Mesendoderm (in vitro differentiated cells): ENCODE measurements around the gene ARHGEF37.
A peak's percentile ranks its signal among the peaks of the same experiment; 100 is the strongest.
"Not testable (repeated sequence)": the region's sequence is repeated elsewhere in the genome, so short reads cannot be mapped to it uniquely, and the experiment has no call there.

Experiments
- DNase-seq: peaks from one replicate; pipeline ENCODE4 v3.0.0; 2013
- H2AK5ac ChIP-seq: 2 replicates; pipeline ENCODE4 v1.6.1; 2013; ENCODE audit warnings: low read length, inconsistent platforms
- H2BK120ac ChIP-seq: 2 replicates; pipeline ENCODE4 v1.6.1; 2013; ENCODE audit warnings: low read depth, mild to moderate bottlenecking, low read length, moderate library complexity, mixed read lengths
- H2BK15ac ChIP-seq: replicated peaks from 2 replicates; pipeline ENCODE4 v1.6.1; 2013; ENCODE audit warnings: low read depth, mild to moderate bottlenecking, moderate library complexity
- H2BK5ac ChIP-seq: 2 replicates; pipeline ENCODE4 v1.6.1; 2013; ENCODE audit warnings: low read length, inconsistent platforms
- H3K18ac ChIP-seq: 2 replicates; pipeline ENCODE4 v1.6.1; 2013; ENCODE audit warnings: mild to moderate bottlenecking, low read length, mixed read lengths
- H3K23ac ChIP-seq: one replicate; pipeline ENCODE4 v1.6.1; 2013; ENCODE audit warnings: low read length
- H3K27ac ChIP-seq: 2 replicates; pipeline ENCODE4 v1.5.1; 2013; ENCODE audit warnings: low read depth, mild to moderate bottlenecking, inconsistent platforms, low read length, moderate library complexity
- H3K27me3 ChIP-seq: 2 replicates; pipeline ENCODE4 v1.6.1; 2013; ENCODE audit warnings: low read length, control low read depth, mild to moderate bottlenecking, inconsistent platforms; ENCODE audit not compliant: insufficient read depth, poor library complexity
- H3K36me3 ChIP-seq: 2 replicates; pipeline ENCODE4 v1.6.1; 2013; ENCODE audit warnings: low read length, inconsistent platforms; ENCODE audit not compliant: control insufficient read depth, insufficient read depth
- H3K4ac ChIP-seq: one replicate; pipeline ENCODE4 v1.6.1; 2013; ENCODE audit warnings: low read depth, mild to moderate bottlenecking, low read length, moderate library complexity
- H3K4me1 ChIP-seq: 2 replicates; pipeline ENCODE4 v1.6.1; 2013; ENCODE audit warnings: low read depth, low read length, inconsistent platforms; ENCODE audit not compliant: control insufficient read depth
- H3K4me2 ChIP-seq: 2 replicates; pipeline ENCODE4 v1.6.1; 2013; ENCODE audit warnings: low read length
- H3K4me3 ChIP-seq: 2 replicates; pipeline ENCODE4 v1.5.1; 2013; ENCODE audit warnings: mild to moderate bottlenecking, low read length
- H3K56ac ChIP-seq: one replicate; pipeline ENCODE4 v1.6.1; 2013; ENCODE audit warnings: low read length
- H3K79me1 ChIP-seq: 2 replicates; pipeline ENCODE4 v1.6.1; 2013; ENCODE audit warnings: low read length, inconsistent platforms
- H3K79me2 ChIP-seq: 2 replicates; pipeline ENCODE4 v1.6.1; 2013; ENCODE audit warnings: mild to moderate bottlenecking, low read length; ENCODE audit not compliant: control insufficient read depth, insufficient read depth
- H3K9ac ChIP-seq: 2 replicates; pipeline ENCODE4 v1.6.1; 2013; ENCODE audit warnings: low read length, inconsistent platforms
- H4K5ac ChIP-seq: one replicate; pipeline ENCODE4 v1.6.1; 2013; ENCODE audit warnings: low read length
- H4K8ac ChIP-seq: one replicate; pipeline ENCODE4 v1.6.1; 2013; ENCODE audit warnings: low read depth, mild to moderate bottlenecking, control low read depth, low read length, moderate library complexity
- WGBS: extraction: QIAGEN DNeasy Blood & Tissue Kit; methylation state at CpG from one replicate; pipeline ENCODE4 v1.1.7; 2013; ENCODE audit warnings: low lambda C conversion rate, missing lambda C conversion rate; ENCODE audit not compliant: insufficient coverage; ENCODE audit errors: extremely low coverage; 5-methylcytosine and 5-hydroxymethylcytosine counted together

ARHGEF37 gene

DNA sequence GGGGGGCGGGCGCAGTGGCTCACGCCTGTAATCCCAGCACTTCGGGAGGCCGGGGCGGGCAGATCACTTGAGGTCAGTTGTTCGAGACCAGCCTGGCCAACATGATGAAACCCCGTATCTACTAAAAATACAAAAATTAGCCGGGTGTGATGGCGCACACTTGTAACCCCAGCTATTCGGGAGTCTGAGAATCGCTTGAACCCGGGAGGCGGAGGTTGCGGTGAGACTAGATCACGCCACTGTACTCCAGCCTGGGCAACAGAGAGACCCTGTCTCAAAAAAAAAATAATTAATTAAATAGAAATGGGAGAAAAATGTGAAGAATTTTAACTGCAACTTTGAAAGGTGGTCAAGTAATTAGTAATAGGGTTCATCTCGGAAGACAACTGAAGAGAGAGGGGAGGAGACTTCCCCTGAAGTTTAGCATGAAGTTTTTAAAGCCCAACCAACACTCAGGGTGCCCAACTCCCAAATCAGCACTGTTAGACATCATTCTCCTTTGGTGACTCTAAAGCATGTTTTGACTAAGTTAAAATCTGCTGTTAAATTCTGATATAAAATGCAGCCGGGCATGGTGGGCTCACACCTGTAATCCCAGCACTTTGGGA, 28.6 kb upstream of the ARHGEF37 start:
- Histone ChIP-seq H3K9ac (no peak overlapping the region), H3K36me3 (no peaks in the 10 kb centered on the region), H2AK5ac (no peak overlapping the region), H3K4me2 (no peak overlapping the region), H4K8ac (no peak overlapping the region), H3K18ac (no peak overlapping the region), H3K23ac (no peak overlapping the region), H3K27me3 (no peaks in the 10 kb centered on the region), H2BK5ac (no peak overlapping the region), H3K79me1 (no peaks in the 10 kb centered on the region), H4K5ac (no peak overlapping the region), H3K4me1 (no peaks in the 10 kb centered on the region), H2BK15ac (no peak overlapping the region), H3K4me3 (no peak overlapping the region), H3K79me2 (peaks cover 35% of the 10 kb centered on the region), H2BK120ac (no peak overlapping the region), H3K56ac (peak overlapping the region; percentile 15), H3K27ac (no peak overlapping the region), H3K4ac (no peak overlapping the region)
- peak; percentile 57 for DNase-seq
- WGBS: no CpG with 5 or more reads among the region's 18 CpGs

DNA sequence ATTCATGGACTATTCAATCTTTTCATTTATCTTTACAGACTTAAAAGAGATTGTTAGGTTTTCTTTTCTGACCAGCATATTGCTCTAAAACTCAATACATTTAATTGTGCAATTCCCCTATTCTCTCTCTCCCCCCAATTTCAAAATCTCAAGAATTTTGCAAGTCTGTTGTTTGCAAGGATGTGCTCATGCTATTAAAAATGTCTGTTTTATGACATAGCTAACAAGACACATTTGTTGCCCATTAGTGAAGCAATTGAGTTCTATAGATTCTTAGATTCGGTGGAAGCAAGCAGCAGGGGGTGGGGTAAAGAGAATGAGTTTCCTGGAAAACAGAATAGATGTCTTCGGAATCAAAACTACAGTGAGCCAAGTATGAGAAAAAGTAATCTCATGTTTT, 21.6 kb upstream of the ARHGEF37 start:
- H3K4me1 ChIP-seq: peaks cover 2% of the 10 kb centered on the region
- no peak overlapping the region for H3K4me3 ChIP-seq
- no peak overlapping the region for H3K18ac ChIP-seq
- H3K4ac ChIP-seq: no peak overlapping the region
- no peak overlapping the region for H2BK15ac ChIP-seq
- H3K56ac ChIP-seq: no peak overlapping the region
- no peak for DNase-seq
- H3K27ac ChIP-seq: no peak overlapping the region
- no peaks in the 10 kb centered on the region for H3K27me3 ChIP-seq
- H3K36me3 ChIP-seq: no peaks in the 10 kb centered on the region
- no peak overlapping the region for H4K5ac ChIP-seq
- H2BK120ac ChIP-seq: no peak overlapping the region
- H4K8ac ChIP-seq: no peak overlapping the region
- H3K23ac ChIP-seq: no peak overlapping the region
- no peak overlapping the region for H3K9ac ChIP-seq
- H3K4me2 ChIP-seq: no peak overlapping the region
- H2AK5ac ChIP-seq: no peak overlapping the region
- H3K79me1 ChIP-seq: no peaks in the 10 kb centered on the region
- no peaks in the 10 kb centered on the region for H3K79me2 ChIP-seq
- H2BK5ac ChIP-seq: no peak overlapping the region
- WGBS: no CpG with 5 or more reads among the region's 2 CpGs

DNA sequence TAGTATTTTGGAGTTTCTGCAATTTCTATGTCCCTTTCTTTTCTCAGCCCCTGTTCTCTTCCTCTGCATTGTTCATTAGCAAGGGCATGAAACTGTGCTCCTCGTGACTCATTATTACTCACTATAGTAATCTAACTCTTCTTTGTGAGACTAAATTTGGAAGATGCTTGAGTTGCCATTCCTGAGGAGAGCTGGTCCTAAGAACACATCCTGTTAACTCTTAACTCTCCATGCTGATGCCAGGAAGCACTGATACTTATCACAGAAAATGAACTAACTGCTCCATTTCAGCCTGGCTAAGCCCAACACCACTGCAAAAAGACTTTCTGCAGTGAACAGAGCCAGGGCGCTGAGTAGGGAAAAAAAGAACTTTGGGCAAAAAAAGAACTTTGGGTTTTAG, 19.4 kb upstream of the ARHGEF37 start:
- Histone ChIP-seq H2BK5ac (peak overlapping the region; percentile 16), H3K23ac (no peak overlapping the region), H3K4me1 (peaks cover 2% of the 10 kb centered on the region), H3K4me3 (no peak overlapping the region), H3K79me2 (no peaks in the 10 kb centered on the region), H3K36me3 (no peaks in the 10 kb centered on the region), H3K79me1 (no peaks in the 10 kb centered on the region), H3K56ac (peak overlapping the region; percentile 9), H2AK5ac (no peak overlapping the region), H3K4me2 (no peak overlapping the region), H2BK120ac (peak overlapping the region; percentile 12), H3K27ac (peak overlapping the region; percentile 86), H4K8ac (no peak overlapping the region), H3K9ac (peak overlapping the region; percentile 2), H4K5ac (no peak overlapping the region), H3K27me3 (no peaks in the 10 kb centered on the region), H3K18ac (peak overlapping the region; percentile 90), H3K4ac (no peak overlapping the region), H2BK15ac (no peak overlapping the region)
- DNase-seq: peak; percentile 94
- no CpG with 5 or more reads among the region's 2 CpGs for WGBS

DNA sequence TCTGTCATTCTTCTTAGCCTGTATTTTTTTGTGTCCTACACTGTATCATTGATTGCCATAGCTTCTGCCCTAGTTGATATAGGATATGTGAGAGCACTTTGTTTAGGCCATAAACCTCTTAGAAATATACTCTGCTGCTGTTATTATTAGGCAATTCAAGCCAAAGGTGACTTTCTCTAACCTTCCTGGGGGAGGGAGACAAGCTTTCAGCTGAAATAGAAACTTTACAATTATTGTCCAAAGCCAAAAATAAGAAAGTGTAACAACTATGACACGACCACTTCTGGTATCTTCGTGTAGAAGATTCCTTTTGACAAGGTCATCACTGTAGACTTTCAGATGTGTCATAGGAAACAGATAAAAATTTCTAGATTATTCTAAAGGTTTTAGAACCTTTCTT, 17.8 kb upstream of the ARHGEF37 start:
- Histone ChIP-seq H3K9ac (no peak overlapping the region), H3K4me2 (no peak overlapping the region), H3K36me3 (no peaks in the 10 kb centered on the region), H3K27ac (peak overlapping the region; percentile 13), H3K27me3 (no peaks in the 10 kb centered on the region), H3K23ac (no peak overlapping the region), H3K4me3 (no peak overlapping the region), H3K4me1 (peaks cover 2% of the 10 kb centered on the region), H3K56ac (peak overlapping the region; percentile 70), H2BK120ac (no peak overlapping the region), H3K18ac (no peak overlapping the region), H4K5ac (no peak overlapping the region), H4K8ac (no peak overlapping the region), H3K4ac (no peak overlapping the region), H2BK5ac (no peak overlapping the region), H2BK15ac (peak overlapping the region; percentile 76), H3K79me2 (no peaks in the 10 kb centered on the region), H3K79me1 (no peaks in the 10 kb centered on the region), H2AK5ac (no peak overlapping the region)
- DNase-seq: no peak
- WGBS: no CpG with 5 or more reads among the region's 2 CpGs

DNA sequence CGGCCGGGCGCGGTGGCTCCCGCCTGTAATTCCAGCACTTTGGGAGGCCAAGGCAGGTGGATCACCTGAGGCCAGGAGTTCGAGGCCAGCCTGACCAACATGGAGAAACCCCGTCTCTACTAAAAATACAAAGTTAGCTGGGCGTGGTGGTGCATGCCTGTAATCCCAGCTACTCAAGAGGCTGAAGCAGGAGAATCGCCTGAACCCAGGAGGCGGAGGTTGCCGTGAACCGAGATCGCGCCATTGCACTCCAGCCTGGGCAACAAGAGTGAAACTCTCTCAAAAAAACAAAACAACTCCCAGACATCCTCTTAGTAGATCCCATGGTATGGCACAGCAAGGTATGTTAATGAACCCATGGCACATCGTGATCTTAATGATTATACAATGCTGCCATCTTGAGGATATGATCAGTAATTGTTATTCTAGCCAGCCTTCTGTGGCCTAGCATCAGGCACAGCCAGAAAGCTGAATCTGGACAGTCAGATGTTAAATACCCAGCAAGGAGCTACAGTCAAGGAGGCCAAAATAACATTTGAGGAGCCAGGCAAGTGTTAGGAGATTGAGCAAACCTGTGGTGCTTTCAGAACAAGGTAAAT, 16.7 kb upstream of the ARHGEF37 start:
- H3K79me2 ChIP-seq, H3K9ac ChIP-seq, H2AK5ac ChIP-seq, H3K36me3 ChIP-seq, H3K4me3 ChIP-seq, H3K4me2 ChIP-seq, H3K79me1 ChIP-seq, H3K27me3 ChIP-seq, H3K4ac ChIP-seq, H2BK120ac ChIP-seq, H4K8ac ChIP-seq, H3K27ac ChIP-seq, H3K23ac ChIP-seq, H3K18ac ChIP-seq, H2BK5ac ChIP-seq, H2BK15ac ChIP-seq, H3K56ac ChIP-seq, H4K5ac ChIP-seq, H3K4me1 ChIP-seq: not testable (repeated sequence)
- no CpG with 5 or more reads among the region's 15 CpGs for WGBS
- peak; percentile 92 for DNase-seq

DNA sequence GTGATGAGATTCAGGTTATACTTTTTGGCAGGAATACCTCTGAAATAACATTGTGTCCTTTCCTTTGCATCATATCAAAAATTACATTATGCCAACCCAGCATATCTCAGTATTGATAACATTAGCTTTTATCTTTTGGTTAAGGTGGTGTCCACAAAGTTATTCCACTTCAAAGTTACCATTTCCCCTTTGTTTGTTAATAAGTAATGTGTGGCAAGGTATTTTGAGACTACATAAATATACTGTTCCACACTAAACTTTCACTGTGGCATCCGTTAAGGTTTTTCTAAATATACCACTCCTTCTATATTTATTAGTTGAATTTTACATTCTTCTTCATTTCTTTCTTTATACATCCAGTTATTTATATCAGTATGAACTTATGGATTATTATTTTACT, 14.1 kb upstream of the ARHGEF37 start:
- no peaks in the 10 kb centered on the region for H3K27me3 ChIP-seq
- no peaks in the 10 kb centered on the region for H3K36me3 ChIP-seq
- no peak overlapping the region for H4K8ac ChIP-seq
- H3K56ac ChIP-seq: no peak overlapping the region
- H3K27ac ChIP-seq: no peak overlapping the region
- H2BK5ac ChIP-seq: no peak overlapping the region
- no peaks in the 10 kb centered on the region for H3K79me2 ChIP-seq
- H3K4me2 ChIP-seq: no peak overlapping the region
- H3K79me1 ChIP-seq: no peaks in the 10 kb centered on the region
- H2AK5ac ChIP-seq: no peak overlapping the region
- WGBS: no CpG with 5 or more reads among the region's 1 CpG
- no peak overlapping the region for H3K9ac ChIP-seq
- no peak overlapping the region for H2BK120ac ChIP-seq
- no peak overlapping the region for H4K5ac ChIP-seq
- no peak overlapping the region for H3K23ac ChIP-seq
- H3K18ac ChIP-seq: no peak overlapping the region
- H3K4me1 ChIP-seq: no peaks in the 10 kb centered on the region
- no peak overlapping the region for H3K4me3 ChIP-seq
- no peak overlapping the region for H2BK15ac ChIP-seq
- no peak for DNase-seq
- no peak overlapping the region for H3K4ac ChIP-seq
